OCI-LY7 (cell line): ENCODE data around the gene IFITM10. TPM values are rescaled to one million over a fixed set of nuclear protein-coding genes. Genes with fewer than 3 reads are reported as not detected.
"Not testable (repeated sequence)": the region's sequence is repeated elsewhere in the genome, so short reads cannot be mapped to it uniquely, and the experiment has no call there.

ENCODE experiments used
- BruUV-seq: library from RNA; stranded (reverse); fragments of 400-500 nt; replicated peaks from 2 replicates; lab custom pipeline; 2021; lab: Mats Ljungman, UMichigan
- CTCF ChIA-PET: fragments of 300-600 bp; sonication (Branson Sonifier 250); formaldehyde crosslinking; loops from one replicate; lab custom pipeline; 2022; ENCODE audit warnings: antibody characterized with exemption; ENCODE audit not compliant: unreplicated experiment; lab: Charles Lee
- POLR2A ChIA-PET: fragments of 300-600 bp; sonication (Branson Sonifier 250); formaldehyde crosslinking; loops from one replicate; lab custom pipeline; 2022; ENCODE audit warnings: antibody characterized with exemption; lab: Charles Lee
- DNase-seq: peaks from one replicate; pipeline ENCODE4 v3.0.0-alpha.2; 2015; ENCODE audit warnings: low spot score
- H2AFZ ChIP-seq: fragments of 200-600 bp; sonication (generic), shearing (Covaris generic); 2 replicates; pipeline ENCODE4 v1.6.1; 2014; ENCODE audit warnings: mild to moderate bottlenecking, antibody characterized with exemption, low read length, moderate library complexity
- H3K27ac ChIP-seq: fragments of 200-600 bp; sonication (generic); 2 replicates; pipeline ENCODE4 v1.5.1; 2014; ENCODE audit warnings: mixed run types, low read depth, mild to moderate bottlenecking, moderate library complexity, low read length, inconsistent platforms; ENCODE audit not compliant: poor library complexity, severe bottlenecking
- H3K36me3 ChIP-seq: fragments of 200-600 bp; sonication (generic); 2 replicates; pipeline ENCODE4 v1.6.1; 2014; ENCODE audit warnings: mild to moderate bottlenecking, antibody characterized with exemption, low read length, moderate library complexity, mixed read lengths; ENCODE audit not compliant: insufficient read depth
- H3K4me1 ChIP-seq: fragments of 200-600 bp; sonication (generic); 2 replicates; pipeline ENCODE4 v1.5.1; 2014; ENCODE audit warnings: mild to moderate bottlenecking, low read length; ENCODE audit not compliant: insufficient read depth, poor library complexity, severe bottlenecking
- H3K4me2 ChIP-seq: fragments of 200-600 bp; sonication (generic); 2 replicates; pipeline ENCODE4 v1.6.1; 2014; ENCODE audit warnings: mild to moderate bottlenecking, low read length
- H3K4me3 ChIP-seq: fragments of 200-600 bp; sonication (generic); 2 replicates; pipeline ENCODE4 v1.5.1; 2014; ENCODE audit warnings: mild to moderate bottlenecking, low read depth, low read length; ENCODE audit not compliant: poor library complexity, severe bottlenecking
- H3K79me2 ChIP-seq: fragments of 200-600 bp; sonication (generic); 2 replicates; pipeline ENCODE4 v1.6.1; 2016; ENCODE audit warnings: low read depth, mild to moderate bottlenecking, low read length, moderate library complexity, mixed read lengths; ENCODE audit not compliant: insufficient read depth
- H3K9me2 ChIP-seq: fragments of 200-600 bp; sonication (generic); 2 replicates; pipeline ENCODE4 v1.6.1; 2016; ENCODE audit warnings: mild to moderate bottlenecking, low read length, mixed read lengths; ENCODE audit not compliant: insufficient read depth
- H3K9me3 ChIP-seq: fragments of 200-600 bp; sonication (generic); 2 replicates; pipeline ENCODE4 v1.6.1; 2014; ENCODE audit warnings: mild to moderate bottlenecking, mixed run types, low read length, mixed read lengths
- H4K20me1 ChIP-seq: fragments of 200-600 bp; sonication (generic); 2 replicates; pipeline ENCODE4 v1.6.1; 2014; ENCODE audit warnings: mild to moderate bottlenecking, antibody characterized with exemption, low read length, moderate library complexity, mixed read lengths; ENCODE audit not compliant: insufficient read depth
- EZH2phosphoT487 ChIP-seq: fragments of 200-600 bp; sonication (generic); IDR thresholded peaks from 2 replicates; pipeline ENCODE4 v1.6.1; 2018; ENCODE audit warnings: low read depth, borderline replicate concordance, mild to moderate bottlenecking, mixed run types, antibody characterized with exemption, low read length, moderate library complexity, mixed read lengths
- intact Hi-C: fragments of 100-400 bp; cut with micrococcal nuclease; formaldehyde crosslinking; loops from one replicate; pipeline ENCODE4 v1.10.0; 2022; ENCODE audit not compliant: unreplicated experiment
- total RNA-seq, 2 experiments: library from RNA; depleted of rRNA in 1 of 2; stranded (reverse); fragments of >200 nt in 1 of 2; shearing (Covaris generic) in 1 of 2; gene quantifications; 2 replicates each; pipeline ENCODE4 v1.2.3, GENCODE V29; 2014 to 2022
- TF ChIP-seq, protein P1 (sequence below): fragments of 200-600 bp; sonication (generic); conservative IDR thresholded peaks from 2 replicates; pipeline ENCODE4 v1.5.1; 2014; ENCODE audit warnings: mild to moderate bottlenecking, antibody characterized with exemption, low read length, moderate library complexity, mixed read lengths

The IFITM10 gene
- total RNA-seq, 2 experiments from 2014 or later: 0.30 to 0.38 TPM

DNA sequence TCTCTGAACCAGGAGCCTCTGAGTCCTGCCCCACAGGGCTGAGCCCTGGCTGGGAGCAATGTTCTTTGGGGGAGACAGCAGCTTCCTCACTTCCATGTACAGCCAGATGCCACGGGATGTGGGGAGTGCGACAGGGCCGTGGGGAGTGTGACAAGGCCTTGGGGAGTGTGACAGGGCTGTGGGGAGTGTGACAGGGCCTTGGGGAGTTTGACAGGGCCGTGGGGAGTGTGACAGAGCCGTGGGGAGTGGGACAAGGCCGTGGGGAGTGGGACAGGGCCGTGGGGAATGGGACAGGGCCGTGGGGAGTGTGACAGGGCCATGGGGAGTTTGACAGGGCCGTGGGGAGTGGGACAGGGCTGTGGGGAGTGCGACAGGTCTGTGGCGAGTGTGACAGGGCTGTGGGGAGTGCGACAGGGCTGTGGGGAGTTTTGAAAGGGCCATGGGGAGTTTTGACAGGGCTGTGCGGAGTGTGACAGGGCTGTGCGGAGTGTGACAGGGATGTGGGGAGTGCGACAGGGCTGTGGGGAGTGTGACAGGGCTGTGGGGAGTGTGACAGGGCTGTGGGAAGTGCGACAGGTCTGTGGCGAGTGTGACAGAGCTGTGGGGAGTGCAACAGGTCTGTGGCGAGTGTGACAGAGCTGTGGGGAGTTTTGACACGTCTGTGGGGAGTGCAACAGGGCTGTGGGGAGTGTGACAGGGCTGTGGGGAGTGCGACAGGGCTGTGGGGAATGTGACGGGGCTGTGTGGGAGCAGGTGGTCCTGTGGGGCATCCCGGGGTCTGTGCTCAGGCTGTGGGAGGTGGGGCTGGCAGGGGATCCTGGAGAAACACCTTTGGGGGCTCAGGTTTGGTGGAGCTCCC, 60.0 kb downstream of the IFITM10 start:
- H3K4me3 ChIP-seq: no peak overlapping the region
- H2AFZ ChIP-seq: no peak overlapping the region
- H3K4me1 ChIP-seq: no peaks in the 10 kb centered on the region
- POLR2A ChIA-PET: no interaction called here
- intact Hi-C loops: loop anchor here (5.0 to 10.0 kb wide), 3 partner anchors 38 to 462 kb away; no protein-coding TSS in a partner anchor
- no peaks in the 10 kb centered on the region for H3K9me2 ChIP-seq
- no peaks in the 10 kb centered on the region for H4K20me1 ChIP-seq
- H3K79me2 ChIP-seq: no peaks in the 10 kb centered on the region
- no peak overlapping the region for H3K4me2 ChIP-seq
- H3K9me3 ChIP-seq: no peaks in the 10 kb centered on the region
- CTCF ChIA-PET: no interaction called here
- TF ChIP-seq, protein P1, sequence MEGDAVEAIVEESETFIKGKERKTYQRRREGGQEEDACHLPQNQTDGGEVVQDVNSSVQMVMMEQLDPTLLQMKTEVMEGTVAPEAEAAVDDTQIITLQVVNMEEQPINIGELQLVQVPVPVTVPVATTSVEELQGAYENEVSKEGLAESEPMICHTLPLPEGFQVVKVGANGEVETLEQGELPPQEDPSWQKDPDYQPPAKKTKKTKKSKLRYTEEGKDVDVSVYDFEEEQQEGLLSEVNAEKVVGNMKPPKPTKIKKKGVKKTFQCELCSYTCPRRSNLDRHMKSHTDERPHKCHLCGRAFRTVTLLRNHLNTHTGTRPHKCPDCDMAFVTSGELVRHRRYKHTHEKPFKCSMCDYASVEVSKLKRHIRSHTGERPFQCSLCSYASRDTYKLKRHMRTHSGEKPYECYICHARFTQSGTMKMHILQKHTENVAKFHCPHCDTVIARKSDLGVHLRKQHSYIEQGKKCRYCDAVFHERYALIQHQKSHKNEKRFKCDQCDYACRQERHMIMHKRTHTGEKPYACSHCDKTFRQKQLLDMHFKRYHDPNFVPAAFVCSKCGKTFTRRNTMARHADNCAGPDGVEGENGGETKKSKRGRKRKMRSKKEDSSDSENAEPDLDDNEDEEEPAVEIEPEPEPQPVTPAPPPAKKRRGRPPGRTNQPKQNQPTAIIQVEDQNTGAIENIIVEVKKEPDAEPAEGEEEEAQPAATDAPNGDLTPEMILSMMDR: no peak
- TF ChIP-seq EZH2phosphoT487: no peak
- no TSS peak for BruUV-seq
- no peak overlapping the region for H3K27ac ChIP-seq
- DNase-seq: no peak
- no peaks in the 10 kb centered on the region for H3K36me3 ChIP-seq

DNA sequence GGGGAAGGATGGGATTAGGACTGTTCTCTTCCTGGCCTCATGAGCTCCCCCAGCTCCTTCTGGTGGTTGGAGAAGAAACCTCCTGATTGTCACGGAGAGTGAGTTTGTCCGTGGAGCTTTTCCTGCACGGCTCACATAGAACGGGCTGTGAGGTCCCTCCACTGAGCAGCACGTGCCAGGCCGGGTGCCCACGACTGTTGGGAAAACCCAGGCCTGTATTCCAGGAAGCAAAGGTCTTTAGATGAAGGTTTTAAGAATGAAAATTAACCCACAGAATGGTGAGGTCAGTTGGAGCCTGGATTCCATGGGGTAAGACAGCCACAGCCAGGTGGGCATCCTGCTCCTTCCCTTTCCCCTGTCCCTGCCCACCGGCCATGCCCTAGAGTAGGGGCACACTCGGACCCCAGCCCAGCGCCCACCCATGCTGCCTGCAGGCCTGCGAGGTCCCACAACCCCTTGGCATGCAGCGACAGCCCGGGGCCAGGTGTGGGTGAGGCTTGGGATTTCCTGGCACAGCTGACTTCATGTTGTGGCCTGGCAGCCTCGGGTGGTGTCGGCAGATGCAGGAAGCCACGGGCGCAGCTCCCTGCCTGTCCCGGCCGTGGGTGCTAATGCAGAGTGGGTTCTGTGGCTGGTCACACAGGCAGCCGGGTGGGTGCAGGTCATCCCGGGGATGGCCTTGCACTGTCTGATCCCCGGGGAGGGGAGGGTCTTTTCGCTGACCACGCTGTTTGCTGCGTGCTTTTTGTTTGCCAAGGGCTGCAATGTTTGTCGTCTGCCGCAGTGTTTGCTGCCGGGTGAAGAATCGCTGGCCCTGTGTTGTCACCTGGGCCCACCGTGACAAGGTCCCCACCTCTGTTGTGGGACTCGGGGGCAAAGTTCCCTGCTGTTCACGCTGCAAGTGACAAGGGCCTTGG, 60.9 kb downstream of the IFITM10 start:
- POLR2A ChIA-PET, H3K79me2 ChIP-seq: not testable (repeated sequence)

DNA sequence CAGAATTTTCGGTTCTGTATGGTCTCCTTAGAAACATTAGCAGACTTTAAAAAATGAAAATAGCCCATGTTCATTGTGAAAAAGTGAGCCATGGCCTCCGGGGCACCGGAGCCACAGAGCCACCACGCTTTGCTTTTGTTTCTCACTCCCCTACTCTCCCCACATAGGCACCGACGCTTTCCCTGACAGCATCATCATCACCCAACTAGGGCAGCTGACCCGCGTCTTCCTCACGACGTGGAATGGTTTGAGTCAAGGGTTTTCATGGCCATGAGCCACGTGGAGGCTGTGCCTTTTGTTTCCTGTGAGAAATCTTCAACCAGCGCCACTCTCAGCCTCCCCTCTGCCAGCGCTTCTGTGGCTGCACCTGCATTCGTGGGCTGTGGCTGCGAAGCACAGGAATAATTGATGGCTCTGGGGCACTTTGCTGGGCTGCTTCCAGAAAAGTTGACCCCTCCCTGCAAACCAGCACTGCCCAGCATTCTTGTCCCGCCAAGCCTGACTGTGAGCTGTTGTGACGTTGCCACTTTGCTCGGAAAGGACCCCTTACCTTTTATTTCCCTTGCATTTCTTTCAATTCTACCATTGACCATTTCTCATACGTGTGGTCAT, 62.0 kb downstream of the IFITM10 start:
- H3K79me2 ChIP-seq, BruUV-seq, H3K4me3 ChIP-seq, H2AFZ ChIP-seq, intact Hi-C loops, CTCF ChIA-PET, POLR2A ChIA-PET, H3K36me3 ChIP-seq, DNase-seq, H3K27ac ChIP-seq, H3K9me3 ChIP-seq, H3K4me2 ChIP-seq, H3K4me1 ChIP-seq, H4K20me1 ChIP-seq, H3K9me2 ChIP-seq: not testable (repeated sequence)

More for the DNA sequence above, 60.9 kb downstream of the IFITM10 start:
- H3K4me3 ChIP-seq, DNase-seq, H3K4me2 ChIP-seq, BruUV-seq, H3K4me1 ChIP-seq, H3K36me3 ChIP-seq, H3K9me3 ChIP-seq, H3K9me2 ChIP-seq, H2AFZ ChIP-seq, H3K27ac ChIP-seq, H4K20me1 ChIP-seq, CTCF ChIA-PET: not testable (repeated sequence)
- intact Hi-C loops: loop anchor here (5.0 to 10.0 kb wide), 3 partner anchors 37 to 463 kb away; no protein-coding TSS in a partner anchor

DNA sequence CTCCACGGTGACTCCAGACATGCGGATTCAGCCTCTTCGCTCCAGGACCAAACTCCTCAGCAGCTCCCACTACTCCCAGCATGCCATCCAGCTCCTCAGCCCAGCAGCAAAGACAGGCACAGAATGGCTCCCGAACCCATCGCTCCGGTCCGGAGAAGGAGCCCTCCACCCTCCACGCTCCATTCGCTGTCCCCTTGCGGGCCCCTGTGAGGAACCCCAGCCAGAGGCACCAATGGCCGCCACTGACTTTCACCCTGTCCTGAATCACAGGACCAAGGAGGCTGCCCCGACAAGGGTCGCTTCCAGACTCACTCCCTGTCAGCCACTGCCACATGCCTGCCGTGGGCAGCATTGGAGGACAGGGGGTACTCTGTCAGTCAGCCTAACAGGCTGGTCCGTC, 64.2 kb downstream of the IFITM10 start:
- H3K27ac ChIP-seq, H3K9me2 ChIP-seq, BruUV-seq, H3K4me2 ChIP-seq, H2AFZ ChIP-seq, DNase-seq, H4K20me1 ChIP-seq, CTCF ChIA-PET, intact Hi-C loops, H3K4me1 ChIP-seq, H3K79me2 ChIP-seq, POLR2A ChIA-PET, H3K4me3 ChIP-seq, H3K36me3 ChIP-seq, H3K9me3 ChIP-seq: not testable (repeated sequence)
